OCI-LY3 (cell line): Measurements from ENCODE around the gene PRR7.

Experiments
- EZH2phosphoT487 ChIP-seq: fragments of 200-600 bp; shearing (Covaris generic); IDR thresholded peaks from 2 replicates; pipeline ENCODE4 v1.6.1; 2018; ENCODE audit warnings: antibody characterized with exemption, mixed run types, low read depth
- TF ChIP-seq, protein P1 (sequence below): fragments of 200-600, 300-600 bp; sonication (generic); IDR thresholded peaks from 2 replicates; pipeline ENCODE4 v1.5.1; 2014; ENCODE audit warnings: antibody characterized with exemption, low read length, low read depth

DNA sequence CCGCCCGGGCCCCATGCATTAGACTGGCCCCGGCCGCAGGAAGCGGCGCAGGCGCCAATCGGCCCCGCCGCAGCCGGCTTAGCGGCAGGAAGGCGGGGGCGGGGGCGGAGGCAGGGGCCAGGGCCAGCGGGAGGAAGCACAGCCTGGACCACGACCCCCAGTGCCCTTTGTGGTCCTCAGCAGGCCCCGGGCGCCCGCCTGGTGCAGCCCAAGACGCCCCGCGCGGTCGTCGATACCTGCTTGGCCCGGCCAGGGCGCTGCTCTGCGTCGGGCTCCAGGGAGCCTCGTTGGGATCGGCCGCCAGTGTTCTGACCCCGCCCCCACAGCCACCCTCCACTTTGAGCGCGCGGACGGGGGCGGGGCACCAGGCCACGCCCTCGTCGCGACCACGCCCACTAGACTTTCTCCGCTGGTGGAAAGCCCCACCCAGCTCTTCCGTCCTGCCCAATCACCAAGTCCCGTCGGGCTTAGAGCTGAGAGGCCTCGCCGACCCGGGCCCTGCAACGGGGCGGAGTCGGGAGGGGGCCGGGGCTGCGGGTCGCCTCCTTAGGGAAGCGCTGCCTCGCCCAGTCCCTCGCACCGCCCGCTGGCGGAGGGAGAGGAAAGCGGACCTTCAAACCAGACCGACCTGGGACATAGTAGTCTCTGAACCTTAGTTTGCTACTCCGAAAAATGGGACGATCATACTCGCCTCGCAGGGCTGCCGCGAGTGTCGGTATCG, 50.8 kb downstream of the PRR7 start, which contains the start of gene PDLIM7:
- TF ChIP-seq, protein P1, sequence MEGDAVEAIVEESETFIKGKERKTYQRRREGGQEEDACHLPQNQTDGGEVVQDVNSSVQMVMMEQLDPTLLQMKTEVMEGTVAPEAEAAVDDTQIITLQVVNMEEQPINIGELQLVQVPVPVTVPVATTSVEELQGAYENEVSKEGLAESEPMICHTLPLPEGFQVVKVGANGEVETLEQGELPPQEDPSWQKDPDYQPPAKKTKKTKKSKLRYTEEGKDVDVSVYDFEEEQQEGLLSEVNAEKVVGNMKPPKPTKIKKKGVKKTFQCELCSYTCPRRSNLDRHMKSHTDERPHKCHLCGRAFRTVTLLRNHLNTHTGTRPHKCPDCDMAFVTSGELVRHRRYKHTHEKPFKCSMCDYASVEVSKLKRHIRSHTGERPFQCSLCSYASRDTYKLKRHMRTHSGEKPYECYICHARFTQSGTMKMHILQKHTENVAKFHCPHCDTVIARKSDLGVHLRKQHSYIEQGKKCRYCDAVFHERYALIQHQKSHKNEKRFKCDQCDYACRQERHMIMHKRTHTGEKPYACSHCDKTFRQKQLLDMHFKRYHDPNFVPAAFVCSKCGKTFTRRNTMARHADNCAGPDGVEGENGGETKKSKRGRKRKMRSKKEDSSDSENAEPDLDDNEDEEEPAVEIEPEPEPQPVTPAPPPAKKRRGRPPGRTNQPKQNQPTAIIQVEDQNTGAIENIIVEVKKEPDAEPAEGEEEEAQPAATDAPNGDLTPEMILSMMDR = no peak
- TF ChIP-seq EZH2phosphoT487 = no peak
